CD4-positive, CD25-positive, alpha-beta regulatory T cell (primary cell): ENCODE data around the gene BRD7. TPM values are rescaled to one million over a fixed set of nuclear protein-coding genes. Genes with fewer than 3 reads are reported as not detected.

Experiments
- ATAC-seq, 2 donors: fragments of 150-1000 bp; cut with Tn5 transposase; one replicate each; pipeline ENCODE4 v1.10.0; 2021; ENCODE audit warnings: low read depth in 2 of 2, moderate number of reproducible peaks in 2 of 2, moderate library complexity in 1 of 2
- DNase-seq, 3 donors: peaks; one replicate each; pipeline versions ENCODE4 v3.0.0 to v3.0.0-alpha.2; 2012 to 2022; ENCODE audit warnings: mixed read lengths in 1 of 3
- H3K27ac ChIP-seq: one replicate; pipeline ENCODE4 v1.7.0; 2013; ENCODE audit warnings: mild to moderate bottlenecking, low read length; ENCODE audit not compliant: insufficient read depth, poor library complexity, severe bottlenecking
- H3K27me3 ChIP-seq: one replicate; pipeline ENCODE4 v1.7.0; 2013; ENCODE audit warnings: low read length; ENCODE audit not compliant: control insufficient read depth, insufficient read depth
- H3K36me3 ChIP-seq: one replicate; pipeline ENCODE4 v1.7.0; 2013; ENCODE audit warnings: mild to moderate bottlenecking, low read length, moderate library complexity; ENCODE audit not compliant: control insufficient read depth, insufficient read depth
- H3K4me1 ChIP-seq: 2 replicates; pipeline ENCODE4 v1.7.0; 2013; ENCODE audit warnings: mild to moderate bottlenecking, low read length; ENCODE audit not compliant: insufficient read depth, control insufficient read depth, poor library complexity, severe bottlenecking
- H3K4me3 ChIP-seq: one replicate; pipeline ENCODE4 v1.7.0; 2013; ENCODE audit warnings: low read depth, mild to moderate bottlenecking, low read length, moderate library complexity
- H3K9me3 ChIP-seq, 2 experiments: 1 replicate in 1 of 2; 2 replicates in 1 of 2; pipeline ENCODE4 v1.7.0; 2013; ENCODE audit warnings: low read length in 2 of 2, mild to moderate bottlenecking in 1 of 2, moderate library complexity in 1 of 2; ENCODE audit not compliant: control insufficient read depth in 2 of 2
- H3K27ac Mint-ChIP-seq, 3 donors: one replicate each; pipeline ENCODE4 v1.8.0; 2020 to 2022; ENCODE audit warnings: mild to moderate bottlenecking in 3 of 3, mixed read lengths in 3 of 3, moderate library complexity in 2 of 3
- H3K27me3 Mint-ChIP-seq: one replicate; pipeline ENCODE4 v1.8.0; 2022; ENCODE audit warnings: mild to moderate bottlenecking, mixed read lengths
- H3K36me3 Mint-ChIP-seq: one replicate; pipeline ENCODE4 v1.8.0; 2020; ENCODE audit warnings: mixed read lengths
- H3K4me1 Mint-ChIP-seq, 4 donors: one replicate each; pipeline ENCODE4 v1.8.0; 2020 to 2022; ENCODE audit warnings: mixed read lengths in 4 of 4, mild to moderate bottlenecking in 1 of 4
- H3K4me3 Mint-ChIP-seq, 4 donors: one replicate each; pipeline ENCODE4 v1.8.0; 2020 to 2022; ENCODE audit warnings: mild to moderate bottlenecking in 4 of 4, mixed read lengths in 4 of 4, moderate library complexity in 3 of 4
- H3K9me3 Mint-ChIP-seq, 7 donors: one replicate each; pipeline ENCODE4 v1.8.0; 2020 to 2022; ENCODE audit warnings: mixed read lengths in 7 of 7, mild to moderate bottlenecking in 3 of 7, moderate library complexity in 2 of 7
- polyA plus RNA-seq, 4 donors: library from polyadenylated mRNA; unstranded; fragments of 300-500 nt; fragmentation: Illumina TruSeq; gene quantifications; one replicate each; pipeline ENCODE4 v1.2.3, GENCODE V29; 2021
- total RNA-seq: library from RNA; stranded (reverse); gene quantifications from one replicate; pipeline ENCODE4 v1.2.3, GENCODE V29; 2022

The BRD7 gene
- total and polyA plus RNA-seq, 5 donors from 2014 or later: 23.3 to 88.6 (median 37.4) TPM

DNA sequence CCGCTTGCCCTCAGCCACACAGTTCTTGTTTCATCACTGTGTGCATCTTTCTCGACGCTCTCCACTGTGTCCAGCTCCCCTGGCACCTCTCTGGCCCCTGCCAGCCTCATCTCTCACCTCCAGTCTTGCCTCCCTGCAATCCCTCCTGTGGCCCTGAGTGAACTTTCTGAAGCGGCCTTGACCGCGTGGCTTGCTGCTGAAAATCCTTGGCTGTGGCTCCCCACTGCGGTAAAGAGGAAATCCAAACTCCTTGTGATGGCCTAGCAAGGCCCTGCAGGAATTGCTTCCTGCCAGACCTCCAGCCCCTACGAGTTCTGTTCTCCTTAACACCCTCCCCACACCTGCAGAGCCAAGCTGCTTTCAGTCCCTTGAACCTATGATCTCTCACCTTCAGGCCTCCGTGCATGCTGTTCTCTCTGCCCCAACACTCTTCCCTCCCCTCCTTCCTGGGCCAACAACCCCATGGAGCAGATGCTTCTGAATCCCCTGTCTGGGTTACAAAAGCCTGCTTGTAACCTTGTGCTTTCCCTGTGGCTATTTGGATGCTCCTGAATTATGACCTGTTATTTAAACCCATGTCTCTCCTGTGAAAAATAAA is 33.6 kb upstream of the BRD7 start:
- ATAC-seq: no peak
- Histone ChIP-seq H3K4me1 (no peaks in the 10 kb centered on the region), H3K4me3 (no peak overlapping the region), H3K27me3 (no peaks in the 10 kb centered on the region), H3K9me3 (no peaks in the 10 kb centered on the region), H3K36me3 (no peaks in the 10 kb centered on the region), H3K27ac (no peak overlapping the region)
- Mint-ChIP-seq H3K4me1 (peaks cover 0 to 4% (median 0%) of the 10 kb centered on the region in 4 donors), H3K9me3 (no peaks in the 10 kb centered on the region), H3K36me3 (no peaks in the 10 kb centered on the region), H3K27me3 (peaks cover 14% of the 10 kb centered on the region), H3K4me3 (no peak overlapping the region), H3K27ac (peak overlapping the region in 1 of 3 donors; percentile 7)
- no peak for DNase-seq

DNA sequence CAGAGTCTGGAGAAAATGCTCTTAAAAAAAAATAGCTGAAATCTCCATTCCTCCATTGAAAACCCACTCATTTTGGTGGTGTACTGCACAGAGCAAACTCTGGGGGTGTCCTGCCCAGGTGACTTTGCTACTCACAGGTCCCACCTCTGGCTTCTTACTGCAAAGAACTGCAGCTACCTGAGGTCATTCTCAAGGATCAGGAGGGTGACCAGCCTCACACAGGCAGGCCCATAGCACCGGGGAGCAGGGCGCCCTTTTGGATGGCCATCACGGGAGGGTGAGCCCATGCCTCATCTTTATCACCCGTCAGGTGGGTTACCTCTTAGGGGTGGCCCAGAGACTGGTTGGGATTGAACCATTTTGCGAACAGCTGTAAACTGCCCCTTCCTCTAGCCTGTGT is 32.6 kb upstream of the BRD7 start:
- DNase-seq (no peak), ATAC-seq (no peak)
- H3K36me3 ChIP-seq: no peaks in the 10 kb centered on the region
- H3K9me3 ChIP-seq: no peaks in the 10 kb centered on the region
- H3K9me3 Mint-ChIP-seq: no peaks in the 10 kb centered on the region
- H3K27me3 Mint-ChIP-seq: peaks cover 9% of the 10 kb centered on the region
- H3K4me3 ChIP-seq: no peak overlapping the region
- no peaks in the 10 kb centered on the region for H3K4me1 ChIP-seq
- H3K27me3 ChIP-seq: no peaks in the 10 kb centered on the region
- H3K27ac Mint-ChIP-seq: no peak overlapping the region
- peaks cover 0 to 8% (median 2%) of the 10 kb centered on the region in 4 donors for H3K4me1 Mint-ChIP-seq
- no peak overlapping the region for H3K4me3 Mint-ChIP-seq
- no peak overlapping the region for H3K27ac ChIP-seq
- no peaks in the 10 kb centered on the region for H3K36me3 Mint-ChIP-seq

DNA sequence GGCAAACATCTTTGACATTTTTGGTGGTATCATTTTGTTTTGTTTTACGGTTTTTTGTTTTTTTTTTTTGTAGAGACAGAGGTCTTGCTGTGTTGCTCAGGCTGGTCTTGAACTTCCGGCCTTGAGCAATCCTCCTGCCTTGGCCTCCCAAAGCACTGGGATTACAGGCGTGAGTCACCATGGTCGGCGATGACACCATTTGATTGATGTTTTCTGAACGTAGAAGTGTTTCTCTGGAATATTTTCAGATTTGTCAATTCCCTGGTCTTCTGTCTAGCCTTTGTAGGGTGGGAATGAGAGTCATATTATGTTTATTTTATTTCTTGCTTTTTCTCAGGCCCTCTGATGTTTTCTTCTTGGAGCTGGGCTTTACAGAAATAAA is 32.2 kb upstream of the BRD7 start:
- Histone ChIP-seq H3K27ac (no peak overlapping the region), H3K4me1 (peaks cover 4% of the 10 kb centered on the region), H3K27me3 (no peaks in the 10 kb centered on the region), H3K9me3 (no peaks in the 10 kb centered on the region), H3K36me3 (no peaks in the 10 kb centered on the region), H3K4me3 (no peak overlapping the region)
- peaks cover 9% of the 10 kb centered on the region for H3K27me3 Mint-ChIP-seq
- DNase-seq: no peak
- ATAC-seq: no peak
- H3K4me3 Mint-ChIP-seq: no peak overlapping the region
- H3K27ac Mint-ChIP-seq: no peak overlapping the region
- H3K36me3 Mint-ChIP-seq: no peaks in the 10 kb centered on the region
- H3K9me3 Mint-ChIP-seq: no peaks in the 10 kb centered on the region
- peaks cover 3 to 12% (median 5%) of the 10 kb centered on the region in 4 donors for H3K4me1 Mint-ChIP-seq

DNA sequence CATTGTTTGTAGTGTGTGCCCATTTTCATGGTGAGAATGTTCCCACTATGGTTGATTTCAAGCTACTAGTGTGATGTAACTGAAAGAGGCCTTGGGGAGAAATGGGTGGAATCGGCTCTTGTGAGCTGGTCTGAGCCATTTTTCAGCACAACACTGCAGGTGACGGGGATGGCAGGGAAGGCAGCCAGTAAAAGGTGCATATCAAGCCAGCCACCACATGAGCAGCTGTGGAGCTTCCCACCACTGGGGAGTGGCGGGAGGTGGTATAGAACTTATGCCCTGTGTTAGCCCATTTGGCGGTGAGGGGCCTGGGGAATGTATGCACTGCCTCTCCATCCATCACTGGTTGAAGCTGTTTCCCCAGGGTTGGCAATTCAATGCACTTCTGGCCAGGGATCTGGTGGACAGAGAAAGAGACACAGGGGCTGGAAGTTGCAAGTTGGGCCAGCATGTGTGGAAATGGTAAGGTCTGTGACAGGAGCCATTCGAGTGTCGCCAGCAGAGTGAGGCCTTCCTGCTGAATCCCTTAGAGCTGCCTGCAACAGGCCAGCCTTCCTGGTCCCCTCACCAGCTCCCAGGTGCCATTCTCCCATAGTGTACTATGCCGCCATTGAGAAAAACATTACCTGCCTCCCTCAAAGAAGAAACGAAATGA is 31.7 kb upstream of the BRD7 start:
- Mint-ChIP-seq H3K27me3 (peaks cover 9% of the 10 kb centered on the region), H3K9me3 (no peaks in the 10 kb centered on the region), H3K27ac (no peak overlapping the region), H3K4me3 (no peak overlapping the region), H3K4me1 (peaks cover 6 to 17% (median 8%) of the 10 kb centered on the region in 4 donors), H3K36me3 (no peaks in the 10 kb centered on the region)
- Histone ChIP-seq H3K27me3 (no peaks in the 10 kb centered on the region), H3K27ac (no peak overlapping the region), H3K36me3 (no peaks in the 10 kb centered on the region), H3K9me3 (no peaks in the 10 kb centered on the region), H3K4me3 (no peak overlapping the region), H3K4me1 (peaks cover 9% of the 10 kb centered on the region)
- ATAC-seq (no peak), DNase-seq (no peak)

DNA sequence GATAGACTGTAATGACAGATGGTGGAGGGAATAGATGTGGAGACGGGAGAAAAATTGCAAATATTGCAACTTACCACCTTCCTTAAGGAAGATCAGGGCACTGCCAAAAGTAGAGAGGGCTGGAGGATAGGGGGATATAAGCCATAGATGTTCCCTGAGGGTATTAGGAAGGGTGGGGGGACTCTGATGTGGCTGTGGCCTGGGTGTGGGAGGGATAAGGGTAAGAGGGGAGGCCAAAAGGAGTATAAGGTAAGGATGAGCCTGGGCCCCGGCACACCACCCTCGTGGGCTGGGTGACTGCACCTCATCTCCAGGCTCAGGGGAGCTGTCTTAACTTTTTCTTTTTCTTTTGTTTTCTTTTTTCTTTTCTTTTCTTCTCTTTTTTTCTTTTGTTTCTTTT is 30.6 kb upstream of the BRD7 start:
- no peak overlapping the region for H3K4me3 ChIP-seq
- no peaks in the 10 kb centered on the region for H3K36me3 Mint-ChIP-seq

DNA sequence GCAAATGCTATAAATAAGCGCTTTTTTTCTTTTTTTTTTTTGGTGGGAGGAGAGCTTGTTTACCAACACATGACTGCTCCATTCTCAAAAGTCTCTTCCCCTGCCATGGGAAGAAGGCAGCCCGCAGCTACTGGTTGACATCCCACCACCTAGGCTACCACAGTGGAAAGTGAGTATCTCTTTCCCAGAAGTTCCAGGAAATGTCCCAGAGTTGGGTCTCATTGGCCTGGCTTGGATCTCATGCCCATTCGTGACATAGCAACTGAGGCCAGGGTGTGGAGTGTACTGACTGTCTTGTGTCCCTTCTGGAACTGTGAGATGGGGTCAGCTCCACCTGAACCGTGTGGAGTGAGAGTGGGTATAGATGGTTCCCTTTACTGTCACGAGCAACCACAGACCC is 29.5 kb upstream of the BRD7 start:
- ATAC-seq: no peak
- Histone ChIP-seq H3K36me3 (no peaks in the 10 kb centered on the region), H3K9me3 (no peaks in the 10 kb centered on the region), H3K27me3 (no peaks in the 10 kb centered on the region), H3K27ac (no peak overlapping the region), H3K4me1 (peaks cover 11% of the 10 kb centered on the region), H3K4me3 (no peak overlapping the region)
- peaks cover 5% of the 10 kb centered on the region for H3K27me3 Mint-ChIP-seq
- peaks cover 8 to 25% (median 12%) of the 10 kb centered on the region in 4 donors for H3K4me1 Mint-ChIP-seq
- DNase-seq: no peak
- no peaks in the 10 kb centered on the region for H3K9me3 Mint-ChIP-seq
- peak overlapping the region in 1 of 3 donors; percentile 18 for H3K27ac Mint-ChIP-seq
- no peaks in the 10 kb centered on the region for H3K36me3 Mint-ChIP-seq
- no peak overlapping the region for H3K4me3 Mint-ChIP-seq

More for the DNA sequence above, 30.6 kb upstream of the BRD7 start:
- Histone ChIP-seq H3K36me3 (no peaks in the 10 kb centered on the region), H3K4me1 (peaks cover 11% of the 10 kb centered on the region), H3K27me3 (no peaks in the 10 kb centered on the region), H3K9me3 (no peaks in the 10 kb centered on the region), H3K27ac (no peak overlapping the region)
- no peak overlapping the region for H3K4me3 Mint-ChIP-seq
- H3K27ac Mint-ChIP-seq: no peak overlapping the region
- no peak for DNase-seq
- H3K4me1 Mint-ChIP-seq: peaks cover 8 to 25% (median 12%) of the 10 kb centered on the region in 4 donors
- no peak for ATAC-seq
- H3K27me3 Mint-ChIP-seq: peaks cover 9% of the 10 kb centered on the region
- H3K9me3 Mint-ChIP-seq: no peaks in the 10 kb centered on the region

DNA sequence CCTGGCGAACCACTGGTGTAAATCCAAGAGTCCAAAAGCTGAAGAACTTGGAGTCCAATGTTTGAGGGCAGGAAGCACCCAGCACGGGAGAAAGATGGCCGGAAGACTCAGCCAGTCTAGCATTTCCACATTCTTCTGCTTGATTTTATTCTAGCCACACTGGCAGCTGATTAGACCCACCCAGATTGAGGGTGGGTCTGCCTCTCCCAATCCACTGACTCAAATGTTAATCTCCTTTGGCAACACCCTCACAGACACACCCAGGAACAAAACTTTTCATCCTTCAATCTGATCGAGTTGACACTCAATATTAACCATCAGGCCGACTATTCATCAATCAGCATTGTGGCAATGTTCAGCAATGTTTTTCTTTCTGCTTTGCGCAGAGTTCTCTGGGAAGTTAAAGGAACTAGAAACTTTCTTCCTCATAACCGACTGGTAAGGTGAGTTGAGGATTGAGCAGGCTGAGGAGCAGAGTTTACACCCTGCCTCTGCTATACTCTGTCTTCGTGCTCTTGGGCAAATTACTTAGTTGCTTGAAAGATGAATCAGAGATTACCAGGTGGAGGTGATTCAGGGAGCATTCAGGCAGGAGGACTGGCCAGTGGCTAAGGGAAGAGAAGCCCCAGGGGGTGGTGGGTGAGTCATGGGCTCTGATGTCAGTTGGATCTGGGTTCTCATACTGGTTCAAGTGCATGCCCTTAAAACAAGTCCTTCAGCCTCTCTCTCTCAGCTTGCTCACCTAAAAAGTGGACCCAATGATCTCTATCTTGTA is 28.2 kb upstream of the BRD7 start:
- no peaks in the 10 kb centered on the region for H3K36me3 ChIP-seq
- H3K27ac Mint-ChIP-seq: peak overlapping the region; percentile 27 to 82 (median 34)
- DNase-seq (no peak), ATAC-seq (no peak)
- peaks cover 8 to 25% (median 12%) of the 10 kb centered on the region in 4 donors for H3K4me1 Mint-ChIP-seq
- H3K27me3 ChIP-seq: no peaks in the 10 kb centered on the region
- H3K4me1 ChIP-seq: peaks cover 11% of the 10 kb centered on the region
- H3K4me3 Mint-ChIP-seq: no peak overlapping the region
- H3K9me3 Mint-ChIP-seq: no peaks in the 10 kb centered on the region
- H3K27ac ChIP-seq: no peak overlapping the region
- H3K27me3 Mint-ChIP-seq: peaks cover 5% of the 10 kb centered on the region
- H3K9me3 ChIP-seq: no peaks in the 10 kb centered on the region
- no peaks in the 10 kb centered on the region for H3K36me3 Mint-ChIP-seq
- no peak overlapping the region for H3K4me3 ChIP-seq
